HepG2 (cell line): ENCODE measurements around the gene IKZF5. TPM values are rescaled to one million over a fixed set of nuclear protein-coding genes. Genes with fewer than 3 reads are reported as not detected.

ENCODE experiments used
- ARID5B ChIP-seq: IDR thresholded peaks from 2 replicates; pipeline ENCODE4 v1.4.0; 2020; ENCODE audit warnings: mild to moderate bottlenecking, missing genetic modification reagents
- CBX5 ChIP-seq: sonication (generic); formaldehyde crosslinking; IDR thresholded peaks from 2 replicates; pipeline ENCODE4 v1.4.0; 2020; ENCODE audit warnings: missing genetic modification reagents, borderline replicate concordance
- DRAP1 ChIP-seq: IDR thresholded peaks from 2 replicates; pipeline ENCODE4 v1.6.1; 2016; ENCODE audit warnings: missing genetic modification reagents, missing compliant biosample characterization
- EP300 ChIP-seq, 3 experiments: sonication (generic) in 1 of 3; formaldehyde crosslinking in 1 of 3; IDR thresholded peaks; 2 replicates each; pipeline versions ENCODE4 v1.5.1 to v1.6.1; 2011 to 2020; ENCODE audit warnings: low read depth in 2 of 3, low read length in 2 of 3, borderline replicate concordance in 1 of 3, improper control_type of control experiment in 1 of 3, mild to moderate bottlenecking in 1 of 3, missing genetic modification reagents in 1 of 3, moderate library complexity in 1 of 3
- HNF4A ChIP-seq: sonication (generic); formaldehyde crosslinking; IDR thresholded peaks from 2 replicates; pipeline ENCODE4 v1.4.0; 2020; ENCODE audit warnings: missing genetic modification reagents
- IRF2 ChIP-seq: IDR thresholded peaks from 2 replicates; pipeline ENCODE4 v1.6.1; 2018; ENCODE audit warnings: missing genetic modification reagents, missing compliant biosample characterization
- LCORL ChIP-seq, 2 experiments: fragments of 450-650 bp in 1 of 2; sonication (generic) in 1 of 2; formaldehyde crosslinking in 1 of 2; IDR thresholded peaks; 2 replicates each; pipeline versions ENCODE4 v1.5.0 to v1.6.1; 2017 to 2020; ENCODE audit warnings: antibody characterized with exemption in 1 of 2, missing genetic modification reagents in 1 of 2
- MED1 ChIP-seq: sonication (generic); formaldehyde crosslinking; IDR thresholded peaks from 2 replicates; pipeline ENCODE4 v1.4.0; 2020; ENCODE audit warnings: missing genetic modification reagents
- NR2C2 ChIP-seq: sonication (generic); formaldehyde crosslinking; IDR thresholded peaks from 2 replicates; pipeline ENCODE4 v1.4.0; 2020; ENCODE audit warnings: missing genetic modification reagents, mild to moderate bottlenecking, moderate library complexity, borderline replicate concordance
- PAXIP1 ChIP-seq: sonication (generic); formaldehyde crosslinking; conservative IDR thresholded peaks from 2 replicates; pipeline ENCODE4 v1.4.0; 2020; ENCODE audit warnings: mild to moderate bottlenecking, missing genetic modification reagents, moderate library complexity
- POLR2G ChIP-seq: fragments of 200-400 bp; formaldehyde crosslinking; IDR thresholded peaks from 2 replicates; pipeline ENCODE4 v1.6.1; 2018; ENCODE audit warnings: mild to moderate bottlenecking, low read depth, low read length, moderate library complexity
- RARA ChIP-seq: IDR thresholded peaks from 2 replicates; pipeline ENCODE4 v1.6.1; 2016; ENCODE audit warnings: missing genetic modification reagents, missing compliant biosample characterization
- RXRA ChIP-seq: sonication (generic); formaldehyde crosslinking; IDR thresholded peaks from 2 replicates; pipeline ENCODE4 v1.5.1; 2020; ENCODE audit warnings: missing genetic modification reagents
- SMAD9 ChIP-seq: sonication (generic); formaldehyde crosslinking; IDR thresholded peaks from 2 replicates; pipeline ENCODE4 v1.5.1; 2020; ENCODE audit warnings: mild to moderate bottlenecking, missing genetic modification reagents
- SOX6 ChIP-seq, 2 experiments: fragments of 450-650 bp in 1 of 2; sonication (generic) in 1 of 2; formaldehyde crosslinking in 1 of 2; IDR thresholded peaks; 2 replicates each; pipeline versions ENCODE4 v1.4.0 to v1.6.1; 2017 to 2020; ENCODE audit warnings: antibody characterized with exemption in 1 of 2, mild to moderate bottlenecking in 1 of 2, missing genetic modification reagents in 1 of 2
- SRSF1 ChIP-seq: fragments of 200-400 bp; formaldehyde crosslinking; optimal IDR thresholded peaks from 2 replicates; pipeline ENCODE3; 2017; ENCODE audit warnings: mild to moderate bottlenecking, low read depth, low read length, moderate library complexity
- TGIF2 ChIP-seq: IDR thresholded peaks from 2 replicates; pipeline ENCODE4 v1.6.1; 2016; ENCODE audit warnings: control low read depth, missing compliant biosample characterization
- ZNF20 ChIP-seq: sonication (generic); formaldehyde crosslinking; IDR thresholded peaks from 2 replicates; pipeline ENCODE4 v1.4.0; 2020; ENCODE audit warnings: mild to moderate bottlenecking, moderate library complexity, missing genetic modification reagents
- ZNF7 ChIP-seq: IDR thresholded peaks from 2 replicates; pipeline ENCODE4 v1.6.1; 2016; ENCODE audit warnings: missing biosample characterization, missing genetic modification reagents
- ZNF776 ChIP-seq: sonication (generic); formaldehyde crosslinking; IDR thresholded peaks from 2 replicates; pipeline ENCODE4 v1.4.0; 2020; ENCODE audit warnings: mild to moderate bottlenecking, missing genetic modification reagents
- ZSCAN29 ChIP-seq: sonication (generic); formaldehyde crosslinking; conservative IDR thresholded peaks from 2 replicates; pipeline ENCODE4 v1.4.0; 2020; ENCODE audit warnings: mild to moderate bottlenecking, missing genetic modification reagents
- polyA plus RNA-seq, 8 experiments: library from polyadenylated mRNA; depleted of rRNA in 3 of 8; stranded (reverse) in 7 of 8; unstranded in 1 of 8; fragments of >200 nt; fragmentation: Illumina TruSeq in 4 of 8; extraction: Trizol in 4 of 8; gene quantifications; 2 replicates each; pipeline versions ENCODE4 v1.2.1 to v1.2.3, GENCODE V29; 2011 to 2016; ENCODE audit warnings: low read depth in 4 of 8, missing spikeins in 1 of 8, mixed read lengths in 1 of 8; ENCODE audit not compliant: insufficient read depth in 1 of 8
- total RNA-seq, 5 experiments: library from RNA; depleted of rRNA; stranded (reverse); fragments of >200 nt; fragmentation: Illumina TruSeq; extraction: Trizol; gene quantifications; 2 replicates each; pipeline ENCODE4 v1.2.3, GENCODE V29; 2016; ENCODE audit warnings: low read depth in 1 of 5

Gene IKZF5
- total and polyA plus RNA-seq, 2 of the 13 experiments (the other 11 are each of a cell fraction or from before 2014, with no cell fraction given) = 3.7 to 12.0 TPM

- TF ChIP-seq PAXIP1 (CRISPR knock-in tag) (peak; percentile 86), HNF4A (peak; percentile 95), ZNF776 (CRISPR knock-in tag) (no peak), IRF2 (CRISPR knock-in tag) (peak; percentile 56; the same call in 1 of the 2 replicates), LCORL (IDR thresholded peaks at IDR 0.05) (no peak), LCORL (CRISPR knock-in tag; IDR thresholded peaks at IDR 0.05) (peak; percentile 65; the same call in 1 of the 2 replicates), DRAP1 (CRISPR knock-in tag) (0 out of 2 replicates have a peak, but pooled peaks have one; percentile 10), RARA (CRISPR knock-in tag) (peak; percentile 91), SOX6 (IDR thresholded peaks at IDR 0.05) (no peak), SOX6 (CRISPR knock-in tag; IDR thresholded peaks at IDR 0.05) (peak; percentile 73; the same call in 1 of the 2 replicates), CBX5 (CRISPR knock-in tag) (0 out of 2 replicates have a peak, but pooled peaks have one; percentile 42), RXRA (CRISPR knock-in tag) (peak; percentile 64; the same call in 1 of the 2 replicates), SRSF1 (no peak), ZNF7 (CRISPR knock-in tag) (no peak), EP300 (IDR thresholded peaks at IDR 0.05; ENCODE audit: low read depth in 2 of 2, low read length in 2 of 2) (peak in 1 of 2 experiments; percentile 66; a peak in 3 of 4 replicates), EP300 (CRISPR knock-in tag; IDR thresholded peaks at IDR 0.05; ENCODE audit: borderline replicate concordance) (no peak), ZNF20 (peak; percentile 98), TGIF2 (CRISPR knock-in tag) (peak; percentile 46; the same call in 1 of the 2 replicates), NR2C2 (CRISPR knock-in tag) (peak; percentile 8; the same call in 1 of the 2 replicates), MED1 (CRISPR knock-in tag) (peak; percentile 92), ARID5B (CRISPR knock-in tag) (peak; percentile 74), ZSCAN29 (CRISPR knock-in tag) (peak; percentile 28; the same call in 1 of the 2 replicates), SMAD9 (no peak), POLR2G (no peak)
Observed at GRCh38 chr10:123035467-123036086, 27.0 kb upstream of the IKZF5 start (continued).
